NCI-H345 treated with DMSO at 0.1 percent for 48 hours (cell line): Measurements from ENCODE around the gene ABTB2.

Experiments used
- DNase-seq: peaks from one replicate; lab custom pipeline; 2025; ENCODE audit not compliant: unreplicated experiment; lab: John Stamatoyannopoulos, UW

Gene ABTB2

DNA sequence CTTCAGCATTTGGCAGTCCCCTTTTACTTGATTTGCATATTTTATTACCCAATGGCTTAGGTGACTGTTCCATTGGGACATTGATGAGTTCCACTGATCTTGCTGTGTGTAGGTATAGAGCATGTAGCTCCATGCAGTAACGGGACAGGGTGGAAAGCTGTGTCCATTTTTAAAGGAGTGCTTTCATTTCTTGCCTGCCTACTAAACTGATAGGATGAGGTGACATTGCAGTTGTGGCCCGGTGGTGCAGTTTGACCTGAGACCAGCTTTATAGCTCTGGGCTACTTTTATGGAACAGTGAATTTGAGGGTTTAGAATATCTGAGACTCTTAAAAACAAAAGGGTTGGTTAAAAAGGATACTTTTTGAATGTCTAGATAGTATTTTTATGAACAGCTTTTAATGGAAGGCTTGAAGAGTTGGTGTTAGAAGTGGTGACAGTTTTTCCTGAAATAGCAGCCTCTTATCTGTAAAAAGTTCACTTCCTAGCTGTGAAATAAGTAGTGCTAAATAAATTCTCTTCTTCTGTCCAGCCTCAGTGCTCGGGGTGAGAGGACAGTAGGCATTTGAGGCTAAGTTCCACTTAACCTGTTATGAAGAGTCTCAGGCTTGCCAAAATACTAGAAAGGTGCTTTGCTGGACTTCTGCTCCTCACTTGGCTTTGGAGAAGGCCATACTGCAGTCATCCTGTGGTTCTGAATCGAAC lies 225.4 kb downstream of the ABTB2 start:
- DNase-seq, result no peak

DNA sequence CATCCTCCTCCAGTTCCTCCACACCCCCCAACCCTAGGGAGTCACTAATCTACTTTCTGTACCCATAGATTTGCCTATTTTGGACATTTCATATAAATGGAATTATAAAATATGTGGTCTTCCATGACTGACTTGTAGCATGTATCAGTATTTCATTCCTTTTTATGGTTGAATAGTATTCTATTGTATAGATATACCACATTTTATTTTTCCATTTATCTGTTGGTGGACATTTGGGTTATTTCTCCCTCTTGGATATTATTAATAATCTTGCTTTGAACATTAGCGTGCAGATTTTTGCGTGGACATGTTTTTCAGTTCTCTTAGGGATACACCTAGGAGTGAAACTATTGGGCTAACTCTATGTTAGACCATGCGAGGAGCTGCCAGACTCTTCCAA lies 229.0 kb downstream of the ABTB2 start:
- no peak for DNase-seq

DNA sequence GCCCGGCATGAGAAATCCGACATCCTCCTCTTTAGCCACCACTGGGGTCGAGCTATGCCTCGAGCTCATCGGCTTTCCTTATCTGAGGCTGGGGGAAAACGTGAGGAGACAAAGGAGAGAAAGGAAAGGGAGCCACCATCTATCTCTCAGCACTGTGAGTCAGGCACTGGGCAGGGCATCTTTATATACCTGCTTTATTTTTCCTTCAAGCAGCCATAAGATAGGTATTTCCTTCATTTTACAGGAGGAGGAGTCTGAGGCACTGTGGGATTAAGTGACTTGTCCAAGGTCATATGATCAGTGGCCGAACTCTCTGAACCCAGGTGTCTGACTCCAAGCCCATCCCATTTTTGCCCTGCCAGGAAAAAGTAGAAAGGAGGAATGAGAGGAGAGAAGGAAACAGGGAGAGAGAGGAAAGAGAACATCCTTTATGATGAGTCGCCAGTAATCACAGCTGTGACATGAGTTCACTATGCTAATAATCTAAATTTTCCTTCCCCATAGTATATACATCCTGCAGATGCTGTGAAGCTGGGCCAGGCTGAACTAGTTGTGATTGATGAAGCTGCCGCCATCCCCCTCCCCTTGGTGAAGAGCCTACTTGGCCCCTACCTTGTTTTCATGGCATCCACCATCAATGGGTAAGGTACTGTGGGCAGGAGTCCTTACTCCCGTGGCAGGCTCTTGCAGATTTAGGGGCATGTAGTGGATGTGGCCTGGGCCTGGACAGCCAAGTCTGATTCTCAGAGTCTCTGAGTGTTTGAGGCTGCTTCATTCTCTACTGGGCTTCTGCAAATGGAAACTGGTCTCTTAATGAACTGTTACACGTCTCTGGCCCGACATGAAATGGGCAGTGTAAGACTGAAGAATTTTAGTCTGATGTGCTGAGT lies 230.6 kb downstream of the ABTB2 start:
- DNase-seq, result no peak

GRCh38 chr11:34124885-34125668 lies 232.7 kb downstream of the ABTB2 start:
- no peak for DNase-seq

- no peak for DNase-seq
Observed at GRCh38 chr11:34120651-34121050, 237.2 kb downstream of the ABTB2 start.

DNA sequence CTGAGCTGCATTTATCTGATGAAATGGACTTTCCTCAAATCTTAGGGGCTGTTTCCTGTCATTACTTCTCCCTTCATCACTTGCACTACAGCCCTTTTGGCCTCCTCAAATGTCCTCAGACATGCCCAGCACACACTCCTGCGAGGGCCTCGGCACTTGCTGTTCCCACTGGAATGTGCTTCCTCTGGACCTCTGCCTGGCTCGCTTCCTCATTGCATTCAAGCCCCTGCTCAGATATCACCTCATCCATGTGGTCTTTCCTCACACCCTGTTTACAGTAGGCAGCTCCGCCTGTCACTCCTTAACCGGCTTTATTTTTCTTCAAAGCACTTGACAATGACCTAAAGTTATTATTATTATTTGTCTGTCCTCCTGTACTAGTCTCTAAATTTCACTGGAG lies 243.3 kb downstream of the ABTB2 start:
- DNase-seq, result no peak

- DNase-seq, result no peak
Observed at GRCh38 chr11:34114014-34114413, 243.8 kb downstream of the ABTB2 start.

DNA sequence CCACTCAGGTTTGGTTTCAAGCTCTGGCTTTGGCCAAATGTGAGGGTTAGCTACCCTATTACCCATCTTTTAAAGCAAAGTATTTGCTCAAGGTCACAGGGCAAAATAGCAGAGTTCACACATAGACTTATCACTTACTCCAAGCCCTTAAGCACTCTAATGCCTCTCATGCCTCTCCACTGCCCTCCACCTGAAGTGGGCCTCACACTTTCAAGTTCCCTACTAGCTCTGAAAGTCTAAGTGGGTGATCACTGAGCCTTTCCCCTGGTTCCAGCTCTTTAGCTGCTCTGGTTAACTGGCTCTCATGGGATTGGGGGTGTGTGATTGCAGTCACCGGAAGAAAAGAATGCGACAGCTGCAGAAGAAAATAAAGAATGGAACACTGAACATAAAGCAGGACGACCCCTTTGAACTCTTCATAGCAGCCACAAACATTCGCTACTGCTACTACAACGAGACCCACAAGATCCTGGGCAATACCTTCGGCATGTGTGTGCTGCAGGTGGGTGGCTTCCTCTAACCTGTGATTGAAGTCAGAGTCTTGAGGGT lies 246.0 kb downstream of the ABTB2 start:
- DNase-seq, result no peak

- peak; percentile 17 for DNase-seq
Observed at GRCh38 chr11:34105957-34106504, 251.8 kb downstream of the ABTB2 start.

- DNase-seq, result peak; percentile 97
Observed at GRCh38 chr11:34105079-34105956, 252.5 kb downstream of the ABTB2 start, which contains the start of gene NAT10. TSS of gene NAT10 (plus strand) at chr11:34105629. CDS start at chr11:34108226, 2,597 bp downstream.

- DNase-seq, result peak; percentile 43
Observed at GRCh38 chr11:34104680-34105078, 253.1 kb downstream of the ABTB2 start.
